Stimulated activated CD8-positive, alpha-beta memory T cell treated with anti-CD3 and anti-CD28 coated beads, Interleukin-4, amount 100 ng/mL, for 48 hours (primary cell): ENCODE measurements around the gene SERPINB3.
"Not testable (repeated sequence)": the region's sequence is repeated elsewhere in the genome, so short reads cannot be mapped to it uniquely, and the experiment has no call there.

ENCODE experiments used
- DNase-seq: peaks from one replicate; pipeline ENCODE4 v3.0.0-alpha.2; 2020

Gene SERPINB3

GRCh38 chr18:63661750-63662149, at the start of gene SERPINB3:
Gene SERPINB3 (minus strand): TSS chr18:63661893. CDS start chr18:63661216, 677 bp downstream.
- DNase-seq = not testable (repeated sequence)

DNA sequence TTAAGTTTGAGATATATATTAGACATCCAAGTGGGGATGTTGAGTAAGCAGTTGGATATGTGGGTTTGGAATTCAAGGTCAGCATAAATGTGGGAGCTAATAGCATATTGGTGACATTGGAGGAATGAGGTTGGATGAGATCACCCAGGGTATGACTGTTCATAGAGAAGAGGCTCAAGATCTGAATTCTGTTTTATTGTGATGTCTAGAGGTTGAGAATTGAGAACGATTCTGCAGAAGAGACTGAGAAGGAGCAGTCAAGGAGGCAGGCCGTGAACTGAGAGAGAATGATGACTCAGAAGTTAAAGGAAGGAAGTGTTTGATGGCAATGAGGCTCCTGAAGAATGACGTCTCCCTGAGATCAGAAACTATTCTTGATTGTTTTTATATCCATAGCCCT, 47.0 kb upstream of the SERPINB3 start:
- no peak for DNase-seq

GRCh38 chr18:63707816-63708215, 46.1 kb upstream of the SERPINB3 start:
- no peak for DNase-seq

- no peak for DNase-seq
Observed at GRCh38 chr18:63705401-63705800, 43.7 kb upstream of the SERPINB3 start.

- no peak for DNase-seq
Observed at GRCh38 chr18:63702660-63703059, 41.0 kb upstream of the SERPINB3 start, which contains the start of gene SERPINB11. Gene SERPINB11 (plus strand): TSS chr18:63702960. CDS start chr18:63710194, 7,234 bp downstream.

DNA sequence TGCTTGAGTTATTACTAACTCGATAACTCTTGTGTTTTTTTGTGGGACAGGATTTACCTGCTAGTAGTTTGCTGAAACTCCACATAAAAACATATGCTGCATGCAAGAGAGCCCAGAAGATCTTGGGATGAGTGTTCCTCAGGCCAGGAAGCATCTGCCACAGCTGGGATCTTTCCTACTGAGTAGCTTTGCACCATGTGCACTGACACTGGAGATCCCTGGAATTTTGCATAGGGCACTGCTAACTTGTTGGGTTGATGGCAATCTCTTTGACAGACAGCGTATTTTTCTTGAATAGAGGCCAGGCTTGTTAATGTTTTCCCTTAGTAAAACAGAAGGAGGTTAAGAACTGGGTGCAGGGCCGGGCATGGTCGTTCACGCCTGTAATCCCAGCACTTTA, 40.3 kb upstream of the SERPINB3 start:
- no peak for DNase-seq

- no peak for DNase-seq
Observed at GRCh38 chr18:63700501-63700900, 38.8 kb upstream of the SERPINB3 start.

GRCh38 chr18:63697097-63697660, 35.5 kb upstream of the SERPINB3 start:
- DNase-seq = no peak

DNA sequence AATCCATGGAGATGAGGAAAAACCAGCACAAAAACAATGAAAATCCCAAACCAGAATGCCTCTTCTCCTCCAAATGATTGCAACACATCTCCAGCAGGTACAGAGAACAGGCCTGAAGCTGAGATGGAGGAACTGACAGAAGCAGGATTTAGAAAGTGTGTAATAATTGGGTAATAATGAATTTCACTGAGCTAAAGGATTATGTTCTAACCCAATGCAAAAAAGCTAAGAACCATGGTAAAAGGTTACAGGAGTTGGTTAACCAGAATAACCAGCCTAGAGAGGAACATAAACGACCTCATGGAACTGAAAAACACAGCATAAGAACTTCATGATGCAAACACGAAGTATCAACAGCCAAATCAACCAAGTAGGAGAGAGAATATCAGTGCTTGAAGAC, 27.4 kb upstream of the SERPINB3 start:
- no peak for DNase-seq

DNA sequence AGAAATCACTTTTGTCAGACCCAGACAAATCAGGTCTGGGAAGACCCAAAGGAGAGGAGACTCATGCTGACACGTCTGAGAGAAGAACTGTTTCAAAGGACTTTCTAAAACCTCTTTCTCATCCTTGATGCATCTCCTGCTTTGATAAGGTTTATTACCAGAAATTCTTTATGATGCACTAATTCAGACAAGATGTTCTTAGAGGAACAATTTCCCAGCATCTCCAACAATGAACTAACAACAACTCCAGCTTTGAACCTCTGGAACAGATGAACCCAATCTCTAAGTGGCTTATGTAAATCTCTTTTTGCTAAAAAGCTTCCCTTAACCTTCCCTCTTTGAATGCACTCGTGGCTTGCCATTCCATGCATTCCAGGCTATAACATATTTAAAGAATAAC, 25.2 kb upstream of the SERPINB3 start:
- no peak for DNase-seq

GRCh38 chr18:63684718-63685117, 23.0 kb upstream of the SERPINB3 start:
- no peak for DNase-seq

- no peak for DNase-seq
Observed at GRCh38 chr18:63683890-63684289, 22.2 kb upstream of the SERPINB3 start.

DNA sequence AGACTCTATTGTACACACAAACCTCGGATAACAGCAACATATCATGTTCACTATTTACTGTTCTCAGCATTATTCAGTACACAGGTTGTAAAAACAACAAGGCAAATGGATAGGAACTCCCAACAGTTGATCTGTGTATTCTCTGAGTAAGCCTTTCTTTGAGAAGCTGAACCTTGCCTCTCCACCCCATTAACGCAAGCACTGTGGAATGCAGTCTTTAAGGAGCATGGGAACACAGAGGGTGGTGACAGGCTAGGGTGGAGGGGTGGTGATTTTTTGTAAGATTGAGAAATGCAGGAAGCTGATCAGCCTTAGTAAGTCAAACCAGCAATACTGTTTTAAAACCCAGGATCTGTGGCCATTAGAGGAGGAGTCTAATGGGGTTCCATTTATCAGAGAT, 21.5 kb upstream of the SERPINB3 start:
- DNase-seq = no peak

DNA sequence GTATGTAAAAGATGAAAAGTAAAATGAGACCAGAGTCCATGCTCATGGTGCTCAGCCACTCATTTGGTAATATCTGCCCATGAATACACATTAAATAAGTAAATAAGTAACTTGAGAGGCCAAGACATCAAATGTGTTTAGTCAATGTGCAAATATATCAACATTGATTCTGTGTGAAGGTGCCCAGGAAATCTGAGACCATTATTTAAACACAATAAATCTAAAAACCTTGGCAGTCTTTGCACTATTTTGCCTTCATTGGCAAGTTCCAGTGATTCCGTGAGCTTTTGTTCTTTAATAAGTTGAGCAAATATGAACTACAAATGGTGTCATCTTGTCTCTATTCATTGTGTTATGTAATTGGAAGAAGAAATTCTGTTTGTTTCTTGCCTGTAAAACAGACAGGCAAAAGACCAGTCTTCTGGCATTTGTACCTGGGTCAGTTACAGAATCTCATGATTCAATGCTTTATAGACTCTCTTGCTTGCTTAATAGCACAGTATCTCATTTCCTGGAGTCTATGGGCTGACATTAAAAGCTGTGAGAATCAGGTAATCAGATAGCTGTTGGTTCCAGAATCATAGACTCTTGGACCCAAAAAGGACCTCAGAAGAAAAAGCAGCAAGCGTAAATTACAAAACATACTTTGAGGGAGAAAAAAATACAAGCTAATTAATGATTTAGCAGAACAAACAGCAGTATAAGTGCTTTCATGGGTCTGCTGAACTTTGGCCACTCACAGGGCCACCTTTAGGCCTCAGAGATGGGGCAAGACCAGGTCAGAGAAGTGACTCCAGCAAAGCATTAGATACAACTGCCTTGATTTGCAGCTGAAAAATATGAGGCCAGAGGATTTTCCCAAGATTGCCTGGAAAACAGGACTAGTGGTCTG, 20.0 kb upstream of the SERPINB3 start:
- DNase-seq = no peak

DNA sequence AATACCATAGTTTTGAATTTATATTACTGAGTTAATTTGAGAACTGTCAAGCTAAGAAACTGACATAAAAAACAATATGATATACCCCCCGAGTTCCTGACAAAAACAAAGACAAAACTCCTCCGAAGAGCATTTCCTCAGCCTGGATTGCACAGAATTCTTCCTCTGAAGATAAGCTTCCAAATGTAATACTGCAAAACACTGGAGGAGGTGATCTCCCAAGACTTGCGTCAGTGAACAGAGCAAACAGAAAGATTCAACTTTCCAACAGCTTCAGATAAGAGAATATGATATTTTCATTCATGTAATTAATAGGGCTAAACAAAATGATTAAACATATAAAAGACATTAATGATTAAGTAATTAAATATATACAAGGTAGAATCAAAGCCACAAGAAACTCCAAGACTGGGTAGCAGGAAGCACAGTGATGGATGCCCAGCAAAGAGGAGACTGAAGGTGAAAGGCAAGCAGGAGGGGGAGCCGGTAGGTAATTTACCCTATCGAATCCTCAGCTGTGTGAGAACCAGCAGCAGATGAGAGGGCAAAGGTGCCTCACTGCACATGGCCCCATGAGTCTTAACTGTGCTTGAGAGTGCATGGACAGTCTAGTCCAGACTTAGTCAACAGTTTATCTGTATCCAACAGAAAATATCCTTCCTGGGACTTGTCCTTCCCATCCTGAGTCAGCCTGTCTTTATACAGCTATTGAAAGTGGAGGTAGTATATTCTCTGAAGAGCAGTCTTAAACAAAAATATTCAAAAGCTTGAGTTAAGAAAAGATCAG, 18.3 kb upstream of the SERPINB3 start:
- DNase-seq = no peak

- DNase-seq = no peak
Observed at GRCh38 chr18:63677500-63678225, 16.0 kb upstream of the SERPINB3 start.

DNA sequence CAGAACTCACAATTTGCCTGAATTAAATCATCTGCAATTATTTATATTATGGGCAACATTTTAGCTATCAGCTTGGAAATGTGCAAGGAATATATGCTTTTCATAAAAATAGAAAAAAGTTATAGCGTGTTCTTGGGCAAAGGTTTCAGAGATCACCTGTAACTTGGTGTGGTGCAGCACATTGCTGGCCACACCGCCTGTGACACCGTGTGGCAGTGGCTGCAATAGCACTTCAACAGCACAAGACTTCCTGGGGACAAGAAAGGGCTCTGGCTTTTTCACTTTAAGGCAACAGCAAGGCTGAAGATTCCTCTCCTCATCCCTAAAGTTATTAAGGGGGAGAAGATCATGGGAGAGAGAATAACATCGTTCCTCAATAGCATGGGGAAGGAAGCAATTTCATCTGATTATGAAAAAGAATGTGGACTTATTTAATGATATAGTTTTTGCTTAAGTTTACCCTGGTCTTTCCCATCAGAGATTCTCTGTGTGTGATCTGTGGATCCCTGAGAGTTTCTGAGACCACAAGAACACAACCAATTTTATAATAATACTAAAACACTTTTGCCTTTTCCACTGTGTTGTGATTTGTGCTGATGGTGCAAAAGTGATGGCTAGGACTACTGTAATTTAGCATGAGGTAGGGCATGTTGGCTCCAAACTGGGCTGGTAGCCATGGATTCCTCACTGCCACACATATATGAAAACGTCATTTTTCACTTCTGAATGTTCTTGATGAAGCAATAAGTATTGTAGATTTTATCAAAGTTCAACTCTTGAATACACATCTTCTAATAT, 15.0 kb upstream of the SERPINB3 start:
- DNase-seq = no peak

DNA sequence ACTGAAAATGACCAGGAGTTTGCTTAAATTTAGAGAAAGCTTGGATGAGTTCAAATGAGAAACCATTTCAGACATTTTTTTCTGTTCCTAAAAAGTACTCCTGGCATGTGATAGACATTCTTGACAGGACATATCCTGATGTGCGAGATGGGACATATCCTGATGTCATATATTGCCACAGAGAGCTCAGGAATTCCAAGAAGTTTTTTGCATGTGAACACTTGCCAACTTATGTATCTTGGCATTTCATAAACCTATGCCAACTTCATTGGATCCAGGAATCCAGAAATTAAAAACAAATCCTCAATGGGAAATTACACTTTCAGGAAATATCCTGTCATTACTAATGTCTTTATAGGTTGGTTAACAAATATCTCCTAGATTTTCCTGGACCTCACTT, 2.9 kb upstream of the SERPINB3 start:
- no peak for DNase-seq

DNA sequence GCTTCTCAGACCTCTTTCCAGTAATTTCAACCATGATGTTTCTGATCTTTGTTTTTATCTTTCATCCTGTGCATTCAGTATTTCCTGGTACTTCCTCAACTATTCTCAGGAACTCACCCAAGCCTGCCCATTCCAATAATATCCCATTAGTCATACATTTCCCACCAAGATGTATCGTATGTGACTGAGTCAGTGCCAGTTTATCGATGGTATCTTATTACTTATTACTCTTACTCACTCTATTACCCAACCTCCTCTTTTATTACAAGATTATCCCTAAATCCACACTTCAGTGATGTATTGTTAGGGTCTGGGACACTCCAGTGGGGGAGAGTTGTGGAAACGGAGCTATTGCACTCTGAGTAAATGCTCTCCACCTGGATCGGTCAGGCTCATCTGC, 2.8 kb downstream of the SERPINB3 start:
- DNase-seq = not testable (repeated sequence)

- DNase-seq = not testable (repeated sequence)
Observed at GRCh38 chr18:63650271-63650670, 11.4 kb downstream of the SERPINB3 start.

DNA sequence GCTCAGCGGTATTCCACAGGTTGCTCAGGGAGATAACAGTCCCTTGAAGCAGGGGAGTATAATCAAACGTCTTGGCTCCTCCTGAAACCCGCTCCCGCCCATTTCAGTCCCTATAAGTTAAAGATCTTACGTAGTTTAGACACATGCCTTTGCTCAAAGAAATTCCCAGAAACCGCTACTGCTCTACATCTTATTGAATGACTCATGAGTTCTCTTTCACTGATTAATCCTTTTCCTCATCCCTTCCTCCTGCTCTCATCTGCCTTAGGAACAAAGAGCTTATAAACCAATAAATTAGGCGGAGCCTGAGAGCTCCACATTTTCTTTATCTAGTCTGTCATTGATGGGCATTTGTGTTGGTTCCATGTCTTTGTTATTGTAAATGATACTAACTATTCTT, 13.5 kb downstream of the SERPINB3 start:
- DNase-seq = no peak

DNA sequence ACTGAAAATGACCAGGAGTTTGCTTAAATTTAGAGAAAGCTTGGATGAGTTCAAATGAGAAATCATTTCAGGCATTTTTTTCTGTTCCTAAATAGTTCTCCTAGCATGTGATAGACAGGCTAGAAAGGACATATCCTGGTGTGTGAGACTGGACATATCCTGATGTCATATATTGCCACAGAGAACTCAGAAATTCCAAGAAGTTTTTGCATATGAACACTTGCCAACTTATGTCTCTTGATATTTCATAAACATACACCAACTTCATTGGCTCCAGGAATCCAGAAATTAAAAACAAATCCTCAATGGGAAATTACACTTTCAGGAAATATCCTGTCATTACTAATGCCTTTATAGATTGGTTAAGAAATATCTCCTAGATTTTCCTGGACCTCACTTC, 14.8 kb downstream of the SERPINB3 start:
- DNase-seq = no peak
